Measurements from ENCODE around the gene SNX33.

DNA sequence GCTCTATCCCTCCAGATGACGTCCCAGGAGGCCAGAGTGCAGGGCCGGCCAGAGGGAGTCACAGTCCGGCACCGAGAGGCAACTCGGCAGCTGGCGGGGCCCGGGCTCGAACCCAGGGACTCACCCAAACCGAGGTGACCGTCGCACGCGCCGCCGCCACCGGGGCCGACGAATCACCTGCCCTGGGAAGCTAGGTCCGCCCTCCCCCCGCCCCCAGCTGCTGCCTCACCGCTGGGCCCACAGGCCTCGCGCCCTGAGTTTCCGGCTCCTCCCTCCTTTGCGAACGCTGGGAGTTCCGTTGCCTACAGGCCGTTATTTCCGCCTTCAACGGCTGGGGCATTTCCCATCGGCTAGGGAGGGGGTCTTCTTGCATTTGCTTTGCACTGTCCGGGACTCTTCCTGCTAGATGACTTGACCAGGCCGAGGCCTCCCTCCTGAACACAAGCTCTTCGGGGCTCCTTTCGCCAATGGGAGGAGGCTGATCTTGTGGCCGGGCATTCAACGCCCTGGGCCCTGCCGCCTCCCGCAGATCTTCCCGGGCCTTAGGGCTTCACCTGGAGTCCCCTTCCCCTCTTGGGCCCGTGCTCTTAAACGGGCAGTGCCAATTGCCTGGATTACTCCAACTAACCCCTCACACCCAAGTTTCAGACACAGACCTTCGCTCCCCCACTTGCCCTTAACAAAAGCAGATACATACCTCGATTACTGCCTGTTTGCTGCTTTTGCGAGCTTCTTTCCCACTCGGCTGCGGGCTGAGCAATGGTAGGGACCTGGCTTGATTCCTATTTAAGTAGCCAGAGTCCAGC is 22.0 kb upstream of the SNX33 start, which contains the start of gene SNUPN:
- 0 out of 2 replicates have a peak, but pooled peaks have one; percentile 18 for TF ChIP-seq TCF12 (IDR thresholded peaks at IDR 0.05; ENCODE audit: low read depth)
- no peak for TF ChIP-seq EGR1 (IDR thresholded peaks at IDR 0.05)
- no peak for TF ChIP-seq EP300 (IDR thresholded peaks at IDR 0.05; ENCODE audit: borderline replicate concordance)
- TF ChIP-seq, protein P1, sequence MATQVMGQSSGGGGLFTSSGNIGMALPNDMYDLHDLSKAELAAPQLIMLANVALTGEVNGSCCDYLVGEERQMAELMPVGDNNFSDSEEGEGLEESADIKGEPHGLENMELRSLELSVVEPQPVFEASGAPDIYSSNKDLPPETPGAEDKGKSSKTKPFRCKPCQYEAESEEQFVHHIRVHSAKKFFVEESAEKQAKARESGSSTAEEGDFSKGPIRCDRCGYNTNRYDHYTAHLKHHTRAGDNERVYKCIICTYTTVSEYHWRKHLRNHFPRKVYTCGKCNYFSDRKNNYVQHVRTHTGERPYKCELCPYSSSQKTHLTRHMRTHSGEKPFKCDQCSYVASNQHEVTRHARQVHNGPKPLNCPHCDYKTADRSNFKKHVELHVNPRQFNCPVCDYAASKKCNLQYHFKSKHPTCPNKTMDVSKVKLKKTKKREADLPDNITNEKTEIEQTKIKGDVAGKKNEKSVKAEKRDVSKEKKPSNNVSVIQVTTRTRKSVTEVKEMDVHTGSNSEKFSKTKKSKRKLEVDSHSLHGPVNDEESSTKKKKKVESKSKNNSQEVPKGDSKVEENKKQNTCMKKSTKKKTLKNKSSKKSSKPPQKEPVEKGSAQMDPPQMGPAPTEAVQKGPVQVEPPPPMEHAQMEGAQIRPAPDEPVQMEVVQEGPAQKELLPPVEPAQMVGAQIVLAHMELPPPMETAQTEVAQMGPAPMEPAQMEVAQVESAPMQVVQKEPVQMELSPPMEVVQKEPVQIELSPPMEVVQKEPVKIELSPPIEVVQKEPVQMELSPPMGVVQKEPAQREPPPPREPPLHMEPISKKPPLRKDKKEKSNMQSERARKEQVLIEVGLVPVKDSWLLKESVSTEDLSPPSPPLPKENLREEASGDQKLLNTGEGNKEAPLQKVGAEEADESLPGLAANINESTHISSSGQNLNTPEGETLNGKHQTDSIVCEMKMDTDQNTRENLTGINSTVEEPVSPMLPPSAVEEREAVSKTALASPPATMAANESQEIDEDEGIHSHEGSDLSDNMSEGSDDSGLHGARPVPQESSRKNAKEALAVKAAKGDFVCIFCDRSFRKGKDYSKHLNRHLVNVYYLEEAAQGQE (IDR thresholded peaks at IDR 0.05; ENCODE audit: low read depth), result no peak
- TF ChIP-seq, protein P2, sequence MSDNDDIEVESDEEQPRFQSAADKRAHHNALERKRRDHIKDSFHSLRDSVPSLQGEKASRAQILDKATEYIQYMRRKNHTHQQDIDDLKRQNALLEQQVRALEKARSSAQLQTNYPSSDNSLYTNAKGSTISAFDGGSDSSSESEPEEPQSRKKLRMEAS (IDR thresholded peaks at IDR 0.05), result peak; percentile 75; the same call in 1 of the 2 replicates
- peak; percentile 57 for TF ChIP-seq TAF1 (IDR thresholded peaks at IDR 0.05; ENCODE audit: low read depth)
- TF ChIP-seq, protein P3, sequence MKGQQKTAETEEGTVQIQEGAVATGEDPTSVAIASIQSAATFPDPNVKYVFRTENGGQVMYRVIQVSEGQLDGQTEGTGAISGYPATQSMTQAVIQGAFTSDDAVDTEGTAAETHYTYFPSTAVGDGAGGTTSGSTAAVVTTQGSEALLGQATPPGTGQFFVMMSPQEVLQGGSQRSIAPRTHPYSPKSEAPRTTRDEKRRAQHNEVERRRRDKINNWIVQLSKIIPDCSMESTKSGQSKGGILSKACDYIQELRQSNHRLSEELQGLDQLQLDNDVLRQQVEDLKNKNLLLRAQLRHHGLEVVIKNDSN (IDR thresholded peaks at IDR 0.05), result peak; percentile 40; the same call in 1 of the 2 replicates
- no peak for TF ChIP-seq CREB1 (IDR thresholded peaks at IDR 0.05; ENCODE audit: low read depth)
- TF ChIP-seq YY1 (IDR thresholded peaks at IDR 0.05; ENCODE audit: low read depth), result no peak
- TF ChIP-seq FOXM1 (IDR thresholded peaks at IDR 0.05; ENCODE audit: borderline replicate concordance, low read depth), result no peak
- TF ChIP-seq CEBPB (IDR thresholded peaks at IDR 0.05), result no peak

All from Ishikawa (cell line).